Glomerular endothelial cell (primary cell): ENCODE measurements around the gene THADA. TPM values are rescaled to one million over a fixed set of nuclear protein-coding genes. Genes with fewer than 3 reads are reported as not detected.
"Not testable (repeated sequence)": the region's sequence is repeated elsewhere in the genome, so short reads cannot be mapped to it uniquely, and the experiment has no call there.

Experiments
- DNase-seq: peaks from one replicate; pipeline ENCODE4 v3.0.0-alpha.2; 2011; ENCODE audit warnings: low read depth, low spot score; ENCODE audit errors: extremely low read depth
- total RNA-seq: library from RNA; depleted of rRNA; stranded (reverse); fragments of >200 nt; gene quantifications from 2 replicates; pipeline ENCODE4 v1.2.3, GENCODE V29; 2015

Gene THADA
- total RNA-seq, 1 donor from 2014 or later, result 16.9 TPM

GRCh38 chr2:43540021-43540779, 55.6 kb downstream of the THADA start:
- DNase-seq, result no peak

GRCh38 chr2:43539436-43539835, 56.4 kb downstream of the THADA start:
- DNase-seq, result no peak

GRCh38 chr2:43538034-43538670, 57.7 kb downstream of the THADA start:
- no peak for DNase-seq

- no peak for DNase-seq
These were observed 58.7 kb downstream of the THADA start for GRCh38 chr2:43537137-43537536.

DNA sequence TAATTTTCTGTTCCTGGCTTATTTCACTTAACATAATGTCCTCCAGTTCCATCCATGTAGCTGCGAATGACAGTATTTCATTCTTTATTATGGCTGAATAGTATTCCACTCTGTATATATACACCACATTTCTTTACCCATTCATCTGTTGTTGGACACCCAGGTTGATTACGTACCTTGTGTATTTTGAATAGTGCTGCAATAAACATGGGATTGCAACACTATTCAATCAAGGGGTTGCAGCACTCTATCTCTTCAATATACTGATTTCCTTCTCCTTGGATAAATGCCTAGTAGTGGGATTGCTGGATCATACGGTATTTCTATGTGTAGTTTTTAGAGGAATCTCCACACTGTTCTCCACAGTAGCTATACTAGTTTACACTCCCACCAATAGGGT, 61.3 kb downstream of the THADA start:
- no peak for DNase-seq

GRCh38 chr2:43532572-43532971, 63.3 kb downstream of the THADA start:
- not testable (repeated sequence) for DNase-seq

DNA sequence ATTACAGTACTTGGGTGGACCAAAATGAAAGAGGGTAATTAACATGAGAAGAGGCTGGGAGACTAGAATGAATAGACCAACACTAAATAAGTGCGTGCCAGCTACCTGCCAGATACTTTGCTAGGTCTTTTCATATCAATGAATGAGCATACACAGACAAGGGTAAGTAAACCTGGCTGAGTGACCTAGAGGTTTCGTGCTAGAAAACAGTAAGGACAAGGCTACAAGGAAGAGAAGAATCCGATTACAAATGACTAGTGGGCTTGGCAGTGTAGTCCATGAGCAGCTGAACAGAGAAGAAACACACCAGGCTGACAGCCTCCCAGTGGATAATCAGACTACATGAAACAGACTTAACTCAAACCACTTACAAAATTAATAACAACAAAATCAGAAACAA, 64.6 kb downstream of the THADA start:
- no peak for DNase-seq

DNA sequence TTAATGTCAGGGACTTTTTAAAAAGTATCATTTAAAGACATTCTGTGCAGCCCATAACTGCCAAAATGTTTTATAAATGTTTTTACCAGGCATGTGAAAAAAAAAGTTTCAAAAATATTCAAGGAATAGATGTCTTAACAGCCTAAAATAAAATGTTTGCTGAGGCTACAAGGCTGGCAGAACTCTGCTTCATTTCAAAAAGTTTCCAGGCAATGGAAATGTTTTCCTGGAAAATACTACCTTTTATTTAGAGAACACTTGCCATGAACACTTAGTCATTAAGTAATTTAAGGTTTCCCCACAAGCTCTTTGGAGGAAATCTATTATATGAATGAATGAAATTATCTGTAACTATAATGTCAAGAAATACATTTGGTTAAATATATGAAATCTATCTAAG, 68.8 kb downstream of the THADA start:
- DNase-seq, result no peak

GRCh38 chr2:43525506-43525905, 70.3 kb downstream of the THADA start:
- DNase-seq, result no peak

DNA sequence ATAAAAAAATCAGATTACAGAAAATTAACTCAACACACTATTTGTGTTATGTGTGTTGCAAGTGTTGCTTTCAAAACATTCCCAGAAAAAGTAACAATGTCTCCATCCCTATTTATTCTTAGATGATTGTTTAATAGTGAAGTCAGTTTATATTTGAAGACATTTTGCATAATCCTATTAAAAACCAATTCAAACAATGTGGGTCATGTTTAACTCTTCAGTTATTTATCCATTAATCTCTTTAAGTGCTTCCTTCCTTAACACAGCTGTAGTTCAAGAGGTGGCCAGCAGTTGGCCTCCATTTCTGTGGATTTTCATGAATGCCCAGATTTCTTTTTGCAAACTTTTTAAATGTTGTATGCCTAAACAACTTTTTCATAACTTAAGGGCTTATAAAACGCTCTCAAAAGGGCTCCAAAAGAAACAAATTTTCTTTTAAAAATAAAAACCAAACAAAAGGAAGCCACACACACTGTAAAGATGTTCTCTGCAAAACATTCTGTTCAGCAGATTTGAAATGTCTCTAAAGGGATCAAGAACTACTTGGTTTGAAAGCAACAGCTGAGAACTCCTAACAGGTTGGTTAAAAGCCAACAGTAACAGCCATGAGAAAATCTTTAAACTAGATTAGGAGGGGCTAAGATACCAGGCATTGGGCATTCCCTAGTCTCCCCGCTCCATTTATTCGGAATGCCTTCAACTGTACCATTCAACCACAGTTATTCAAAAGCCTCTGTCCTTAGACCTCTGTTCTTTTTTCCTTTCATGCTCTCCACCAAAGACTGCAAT, 71.5 kb downstream of the THADA start:
- no peak for DNase-seq

- no peak for DNase-seq
These were observed 73.7 kb downstream of the THADA start for GRCh38 chr2:43522177-43522576.

GRCh38 chr2:43521568-43521967, 74.3 kb downstream of the THADA start:
- no peak for DNase-seq

DNA sequence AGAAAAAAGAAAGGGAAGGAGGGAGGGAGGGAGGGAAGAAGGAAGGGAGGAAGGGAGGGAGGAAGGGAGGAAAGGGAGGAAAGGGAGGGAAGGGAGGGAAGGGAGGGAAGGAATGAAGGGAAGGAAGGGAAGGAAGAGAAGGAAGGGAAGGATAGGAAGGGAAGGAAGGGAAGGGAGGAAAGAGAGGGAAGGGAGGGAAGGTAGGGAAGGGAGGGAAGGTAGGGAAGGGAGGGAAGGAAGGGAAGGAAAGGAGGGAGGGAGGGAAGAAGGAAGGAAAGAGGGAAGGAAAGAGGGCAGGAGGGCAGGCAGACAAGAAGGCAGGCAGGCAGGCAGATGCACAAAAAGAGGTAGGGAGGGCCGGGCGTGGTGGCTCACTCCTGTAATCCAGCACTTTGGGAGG, 74.9 kb downstream of the THADA start:
- no peak for DNase-seq

GRCh38 chr2:43519643-43520221, 76.1 kb downstream of the THADA start:
- DNase-seq, result peak; percentile 29

- no peak for DNase-seq
These were observed 77.1 kb downstream of the THADA start for GRCh38 chr2:43518718-43519117.

DNA sequence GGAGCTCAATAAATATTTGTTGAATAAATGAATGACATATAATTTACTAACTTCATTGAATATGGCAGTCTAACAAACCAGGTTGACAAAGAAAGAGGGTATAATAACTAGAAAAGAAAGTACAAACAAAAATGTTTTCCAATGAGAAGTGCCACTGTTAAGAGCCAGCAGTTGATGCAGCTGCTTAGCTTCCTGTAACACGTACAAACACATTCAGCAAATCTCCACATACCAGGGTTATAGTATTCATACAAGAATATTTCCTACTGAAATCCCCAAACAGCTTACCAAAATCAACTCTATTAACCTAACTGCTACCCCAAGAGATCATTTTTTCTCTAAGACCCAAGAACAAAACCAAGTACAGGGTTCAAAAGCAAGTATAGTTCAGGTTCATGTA, 77.7 kb downstream of the THADA start:
- no peak for DNase-seq

DNA sequence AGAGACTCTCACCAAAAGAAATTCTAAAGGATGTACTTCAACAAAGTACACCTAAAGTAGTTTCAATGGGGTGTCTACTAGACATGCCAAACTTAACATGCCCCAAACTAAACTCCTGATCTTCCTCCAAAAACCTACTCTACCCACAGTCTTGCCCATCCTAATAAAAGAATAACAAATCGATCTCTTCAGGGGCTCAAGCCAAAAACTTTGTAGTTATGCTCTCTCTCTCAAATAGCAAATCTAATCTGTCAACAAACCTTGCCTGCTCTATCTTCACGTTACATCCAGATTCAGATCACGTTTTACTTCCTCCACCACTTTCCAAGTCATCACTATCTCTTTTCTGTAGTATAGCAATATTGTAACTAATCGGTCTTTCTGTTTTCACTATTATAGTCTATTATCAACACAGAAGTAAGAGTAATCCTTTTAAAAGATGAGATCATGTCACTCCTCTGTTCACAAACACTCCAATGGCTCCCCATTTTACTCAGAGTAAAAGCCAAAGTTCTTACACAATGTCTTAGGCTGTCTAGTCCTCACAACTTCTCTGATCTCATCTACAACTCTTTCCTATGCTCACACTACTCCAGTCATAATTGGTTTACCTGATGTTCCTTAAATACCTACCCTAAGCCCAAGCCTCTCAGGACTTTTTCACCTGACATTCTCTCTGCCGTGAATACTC, 79.9 kb downstream of the THADA start:
- no peak for DNase-seq

- no peak for DNase-seq
These were observed 80.6 kb downstream of the THADA start for GRCh38 chr2:43515248-43515647.

GRCh38 chr2:43513796-43514195, 82.0 kb downstream of the THADA start:
- no peak for DNase-seq

GRCh38 chr2:43513216-43513615, 82.6 kb downstream of the THADA start:
- DNase-seq, result no peak

DNA sequence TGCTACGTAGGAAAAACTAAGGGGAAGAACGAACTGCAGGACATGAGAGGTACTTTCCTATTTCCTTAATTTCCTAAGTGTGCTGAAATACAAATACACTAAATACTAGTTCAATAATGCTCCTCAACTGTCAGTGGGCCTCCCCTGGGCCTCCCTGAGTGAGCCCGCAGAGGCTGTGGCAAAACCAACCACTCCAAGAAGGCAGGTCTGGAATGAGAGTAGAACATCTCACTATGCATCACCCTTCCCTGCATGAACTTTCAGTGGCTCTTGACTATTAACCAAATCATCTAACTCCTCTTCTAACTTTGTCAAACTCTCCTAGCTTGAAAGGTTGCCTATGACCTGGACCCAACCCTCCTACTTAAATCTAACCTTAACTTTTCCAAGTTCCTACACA, 84.6 kb downstream of the THADA start:
- DNase-seq, result no peak
